Gastrocnemius medialis (tissue), 4 donors: Measurements from ENCODE around the gene EN1. TPM values are rescaled to one million over a fixed set of nuclear protein-coding genes. Genes with fewer than 3 reads are reported as not detected.

Experiments used
- ATAC-seq, 2 donors: fragments of 150-250 bp; one replicate each; pipeline ENCODE4 v1.9.1; 2016
- DNase-seq, 2 donors: peaks; one replicate each; pipeline ENCODE4 v3.0.0-alpha.2; 2019
- H3K27ac ChIP-seq, 4 donors: fragments of 200-600 bp; sonication (generic); 1 replicate in 1 of 4; 2 replicates in 3 of 4; pipeline ENCODE4 v1.5.1; 2016 to 2018; ENCODE audit warnings: mild to moderate bottlenecking in 2 of 4, moderate library complexity in 1 of 4
- H3K27me3 ChIP-seq, 3 donors: fragments of 200-600 bp; sonication (generic) in 2 of 3; 1 replicate in 1 of 3; 2 replicates in 2 of 3; pipeline versions ENCODE4 v1.5.1 to v1.6.0; 2016 to 2019; ENCODE audit warnings: mild to moderate bottlenecking in 1 of 3, moderate library complexity in 1 of 3
- H3K36me3 ChIP-seq, 2 donors: fragments of 200-600 bp; sonication (generic) in 1 of 2; one replicate each; pipeline ENCODE4 v1.5.1; 2017 to 2018
- H3K4me1 ChIP-seq, 2 donors: fragments of 200-600 bp; sonication (generic) in 1 of 2; one replicate each; pipeline ENCODE4 v1.5.1; 2016 to 2017; ENCODE audit warnings: mild to moderate bottlenecking in 2 of 2
- H3K4me3 ChIP-seq, 4 donors: fragments of 200-600 bp; sonication (generic) in 3 of 4; 1 replicate in 1 of 4; 2 replicates in 3 of 4; pipeline ENCODE4 v1.5.1; 2016 to 2019; ENCODE audit warnings: mild to moderate bottlenecking in 2 of 4
- H3K9me3 ChIP-seq, 3 donors: fragments of 200-600 bp; sonication (generic) in 2 of 3; 1 replicate in 1 of 3; 2 replicates in 2 of 3; pipeline ENCODE4 v1.5.1; 2016 to 2019
- POLR2A ChIP-seq, 2 donors: fragments of 450-650 bp; IDR thresholded peaks; one replicate each; pipeline ENCODE4 v1.6.1; 2017; ENCODE audit warnings: antibody characterized with exemption in 2 of 2, mild to moderate bottlenecking in 2 of 2, moderate library complexity in 2 of 2
- in situ Hi-C, 4 donors: fragments of 200-750 bp; cut with MboI; loops; one replicate each; pipeline versions ENCODE4 v1.15.0 to v1.8.0; 2017; ENCODE audit warnings: low sequenced_read_pairs in 4 of 4
- intact Hi-C: fragments of 100-400 bp; cut with DNase I; formaldehyde crosslinking; loops from one replicate; pipeline ENCODE4 v1.15.1; 2023; ENCODE audit warnings: low total_unique reads
- total RNA-seq, 4 donors: library from RNA; depleted of rRNA; stranded (reverse); fragments of >200 nt; gene quantifications; one replicate each; pipeline versions ENCODE4 v1.1.0 to v1.2.3, GENCODE V29; 2016
- TF ChIP-seq, protein P1 (sequence below), 5 experiments: fragments of 450-650 bp in 3 of 5; fragments of 200-600 bp in 2 of 5; sonication (generic) in 2 of 5; IDR thresholded peaks in 4 of 5; conservative IDR thresholded peaks in 1 of 5; 1 replicate in 4 of 5; 2 replicates in 1 of 5; pipeline ENCODE4 v1.5.1; 2016 to 2019; ENCODE audit warnings: antibody characterized with exemption in 5 of 5, mild to moderate bottlenecking in 3 of 5, moderate library complexity in 3 of 5

EN1 gene
- total RNA-seq, 4 donors from 2014 or later: 3.9 to 11.0 (median 6.7) TPM

DNA sequence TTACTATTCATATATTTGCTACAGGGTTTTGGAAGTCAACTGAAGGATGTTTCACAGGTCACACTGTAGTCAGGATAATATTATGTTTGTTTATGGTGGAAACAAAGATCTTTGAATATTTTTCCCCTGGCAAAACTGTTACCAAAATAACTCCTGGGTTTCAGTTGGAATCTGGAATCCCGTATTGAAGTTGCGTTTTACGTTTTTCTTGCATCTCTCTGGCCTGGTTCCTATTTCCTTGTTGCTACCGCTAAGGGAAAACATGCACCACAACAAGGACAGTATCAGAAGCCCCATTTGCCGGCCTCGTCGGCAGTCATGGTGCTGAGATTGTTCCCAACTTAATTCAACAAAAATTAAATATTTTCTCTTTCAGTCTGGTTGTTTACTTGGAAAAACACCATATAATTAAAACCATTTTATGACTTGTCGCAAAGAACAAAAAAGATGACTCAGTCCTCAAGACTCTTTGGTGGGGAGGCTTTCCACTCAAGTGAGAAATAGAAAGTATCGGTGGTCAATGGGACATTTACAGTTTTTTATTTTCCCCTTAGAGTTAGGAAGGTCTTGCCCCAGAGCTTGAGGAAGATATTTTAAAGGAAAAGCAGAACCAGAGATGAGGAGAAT, 42.3 kb downstream of the EN1 start:
- intact Hi-C loops (no loop called here), in situ Hi-C loops (no loop called here)
- Histone ChIP-seq H3K36me3 (no peaks in the 10 kb centered on the region), H3K27me3 (no peaks in the 10 kb centered on the region), H3K27ac (no peak overlapping the region), H3K4me1 (peaks cover 7 to 20% of the 10 kb centered on the region in 2 donors), H3K9me3 (no peaks in the 10 kb centered on the region), H3K4me3 (no peak overlapping the region)
- DNase-seq (no peak), ATAC-seq (no peak)
- TF ChIP-seq, protein P1, sequence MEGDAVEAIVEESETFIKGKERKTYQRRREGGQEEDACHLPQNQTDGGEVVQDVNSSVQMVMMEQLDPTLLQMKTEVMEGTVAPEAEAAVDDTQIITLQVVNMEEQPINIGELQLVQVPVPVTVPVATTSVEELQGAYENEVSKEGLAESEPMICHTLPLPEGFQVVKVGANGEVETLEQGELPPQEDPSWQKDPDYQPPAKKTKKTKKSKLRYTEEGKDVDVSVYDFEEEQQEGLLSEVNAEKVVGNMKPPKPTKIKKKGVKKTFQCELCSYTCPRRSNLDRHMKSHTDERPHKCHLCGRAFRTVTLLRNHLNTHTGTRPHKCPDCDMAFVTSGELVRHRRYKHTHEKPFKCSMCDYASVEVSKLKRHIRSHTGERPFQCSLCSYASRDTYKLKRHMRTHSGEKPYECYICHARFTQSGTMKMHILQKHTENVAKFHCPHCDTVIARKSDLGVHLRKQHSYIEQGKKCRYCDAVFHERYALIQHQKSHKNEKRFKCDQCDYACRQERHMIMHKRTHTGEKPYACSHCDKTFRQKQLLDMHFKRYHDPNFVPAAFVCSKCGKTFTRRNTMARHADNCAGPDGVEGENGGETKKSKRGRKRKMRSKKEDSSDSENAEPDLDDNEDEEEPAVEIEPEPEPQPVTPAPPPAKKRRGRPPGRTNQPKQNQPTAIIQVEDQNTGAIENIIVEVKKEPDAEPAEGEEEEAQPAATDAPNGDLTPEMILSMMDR (IDR thresholded peaks at IDR 0.05 in 4 of 5, conservative IDR thresholded peaks at IDR 0.05 in 1 of 5): no peak
- TF ChIP-seq POLR2A (IDR thresholded peaks at IDR 0.05): no peak

DNA sequence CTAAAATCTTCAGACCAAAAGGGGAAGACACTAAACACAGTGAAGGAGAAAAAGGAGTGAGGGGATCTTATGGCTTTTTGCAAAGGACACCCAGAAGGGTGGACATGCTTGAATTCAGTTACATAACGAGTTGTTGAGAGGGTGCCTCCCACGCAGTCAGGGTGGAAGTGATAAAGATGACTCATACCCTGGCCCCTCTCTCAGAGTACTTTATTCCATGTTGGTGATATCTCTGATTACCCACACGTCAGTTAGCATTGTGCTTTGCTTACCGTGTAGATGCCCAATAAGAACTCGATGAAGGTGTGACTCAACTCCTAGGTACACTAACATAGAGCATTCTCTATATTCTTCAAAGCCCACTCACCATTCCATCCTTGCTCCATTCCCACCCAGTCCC, 44.4 kb downstream of the EN1 start:
- in situ Hi-C loops: no loop called here
- ATAC-seq: no peak
- intact Hi-C loops: no loop called here
- Histone ChIP-seq H3K27ac (no peak overlapping the region), H3K36me3 (no peaks in the 10 kb centered on the region), H3K9me3 (no peaks in the 10 kb centered on the region), H3K27me3 (no peaks in the 10 kb centered on the region), H3K4me3 (no peak overlapping the region), H3K4me1 (peaks cover 7 to 18% of the 10 kb centered on the region in 2 donors)
- TF ChIP-seq POLR2A (IDR thresholded peaks at IDR 0.05): no peak
- TF ChIP-seq, protein P1 (IDR thresholded peaks at IDR 0.05 in 4 of 5, conservative IDR thresholded peaks at IDR 0.05 in 1 of 5): no peak
- DNase-seq: no peak

DNA sequence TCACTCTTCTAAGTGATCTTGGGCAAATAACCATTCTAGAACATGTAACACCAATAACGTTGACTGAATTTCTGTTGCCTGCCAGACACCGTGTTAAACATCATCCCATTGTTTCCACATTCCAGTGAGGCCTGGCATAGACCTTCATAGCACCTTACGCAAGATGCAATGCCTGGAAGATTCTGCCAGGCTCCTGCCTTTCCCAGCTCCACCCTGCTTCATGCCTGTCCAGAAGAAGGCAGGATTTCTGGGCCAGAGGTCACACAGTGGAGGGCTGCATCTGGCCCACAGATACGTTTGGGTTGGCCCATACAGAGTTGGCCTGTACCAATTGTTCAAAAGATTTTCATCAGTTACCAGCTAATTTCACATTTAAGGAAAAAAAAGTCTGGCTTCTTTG, 46.3 kb downstream of the EN1 start:
- TF ChIP-seq, protein P1 (IDR thresholded peaks at IDR 0.05 in 4 of 5, conservative IDR thresholded peaks at IDR 0.05 in 1 of 5): no peak
- TF ChIP-seq POLR2A (IDR thresholded peaks at IDR 0.05): no peak
- H3K4me3 ChIP-seq: no peak overlapping the region
- H3K27ac ChIP-seq: no peak overlapping the region
- no peaks in the 10 kb centered on the region for H3K27me3 ChIP-seq
- DNase-seq (no peak), ATAC-seq (peak in 1 of 2 donors; percentile 77)
- peaks cover 0 to 4% of the 10 kb centered on the region in 2 donors for H3K4me1 ChIP-seq
- no peaks in the 10 kb centered on the region for H3K9me3 ChIP-seq
- in situ Hi-C loops (no loop called here), intact Hi-C loops (no loop called here)
- H3K36me3 ChIP-seq: no peaks in the 10 kb centered on the region

DNA sequence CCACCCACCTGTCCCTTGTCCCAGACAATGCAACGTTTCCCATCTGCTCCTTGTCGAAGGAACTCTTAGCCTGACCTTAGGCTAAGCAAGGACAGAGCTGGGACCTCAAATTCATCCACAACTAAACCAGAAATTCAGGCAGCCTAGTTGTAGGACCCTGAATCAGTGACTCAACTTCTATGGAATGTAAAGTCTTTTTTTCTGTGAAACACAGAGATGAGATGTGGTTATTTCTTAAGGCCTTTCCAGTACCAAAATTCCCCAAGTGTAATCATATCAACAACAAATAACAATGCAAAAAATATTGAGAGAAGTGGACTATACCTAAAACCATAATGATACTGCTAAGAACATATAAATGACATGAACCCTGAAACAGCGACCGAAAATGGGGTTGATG, 46.7 kb downstream of the EN1 start:
- DNase-seq (no peak), ATAC-seq (no peak)
- Histone ChIP-seq H3K9me3 (no peaks in the 10 kb centered on the region), H3K27me3 (no peaks in the 10 kb centered on the region), H3K27ac (no peak overlapping the region), H3K4me3 (no peak overlapping the region), H3K4me1 (peaks cover 0 to 4% of the 10 kb centered on the region in 2 donors), H3K36me3 (no peaks in the 10 kb centered on the region)
- TF ChIP-seq, protein P1 (IDR thresholded peaks at IDR 0.05 in 4 of 5, conservative IDR thresholded peaks at IDR 0.05 in 1 of 5): no peak
- TF ChIP-seq POLR2A (IDR thresholded peaks at IDR 0.05): no peak
- in situ Hi-C loops (no loop called here), intact Hi-C loops (no loop called here)

DNA sequence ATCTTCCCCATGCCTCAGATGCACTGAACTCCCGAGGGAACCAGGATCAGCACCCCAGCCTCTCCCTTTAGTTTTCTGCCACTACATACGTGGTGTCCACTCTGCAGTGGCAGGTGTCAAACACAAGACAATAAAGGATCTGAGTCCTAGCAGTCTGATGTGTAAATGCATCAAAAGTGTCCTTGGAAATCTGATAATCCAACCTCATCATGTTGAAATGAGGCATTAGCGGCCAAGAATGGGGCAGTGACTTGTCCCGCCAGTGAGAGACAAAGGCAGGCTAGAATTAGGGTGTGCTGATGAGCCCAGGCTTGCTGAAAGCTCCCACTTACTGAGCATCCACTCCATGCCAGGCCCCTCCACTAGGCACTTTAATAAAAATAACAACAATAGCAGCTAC, 52.9 kb downstream of the EN1 start:
- intact Hi-C loops (no loop called here), in situ Hi-C loops (no loop called here)
- H3K36me3 ChIP-seq: no peaks in the 10 kb centered on the region
- peak overlapping the region in 2 of 4 donors; percentile 42 to 59 for H3K27ac ChIP-seq
- peaks cover 0 to 13% of the 10 kb centered on the region in 2 donors for H3K4me1 ChIP-seq
- peak; percentile 85 to 96 for ATAC-seq
- TF ChIP-seq, protein P1 (IDR thresholded peaks at IDR 0.05 in 4 of 5, conservative IDR thresholded peaks at IDR 0.05 in 1 of 5): no peak
- TF ChIP-seq POLR2A (IDR thresholded peaks at IDR 0.05): no peak
- DNase-seq: peak; percentile 22 to 45
- no peak overlapping the region for H3K4me3 ChIP-seq
- no peaks in the 10 kb centered on the region for H3K9me3 ChIP-seq
- H3K27me3 ChIP-seq: no peaks in the 10 kb centered on the region
